C4-2B (cell line): ENCODE data around the gene EYA4.

ENCODE experiments used
- H3K27ac ChIP-seq: fragments of 450-650 bp; 2 replicates; pipeline ENCODE4 v1.5.1; 2017
- ZFX ChIP-seq: fragments of 450-650 bp; IDR thresholded peaks from 2 replicates; pipeline ENCODE4 v1.6.1; 2017
- TF ChIP-seq, protein P1 (sequence below): fragments of 450-650 bp; conservative IDR thresholded peaks from 2 replicates; pipeline ENCODE4 v1.5.1; 2017; ENCODE audit warnings: mild to moderate bottlenecking

EYA4 gene

GRCh38 chr6:133555685-133556084, 314.5 kb downstream of the EYA4 start:
- no peak overlapping the region for H3K27ac ChIP-seq
- TF ChIP-seq ZFX, result no peak
- TF ChIP-seq, protein P1, sequence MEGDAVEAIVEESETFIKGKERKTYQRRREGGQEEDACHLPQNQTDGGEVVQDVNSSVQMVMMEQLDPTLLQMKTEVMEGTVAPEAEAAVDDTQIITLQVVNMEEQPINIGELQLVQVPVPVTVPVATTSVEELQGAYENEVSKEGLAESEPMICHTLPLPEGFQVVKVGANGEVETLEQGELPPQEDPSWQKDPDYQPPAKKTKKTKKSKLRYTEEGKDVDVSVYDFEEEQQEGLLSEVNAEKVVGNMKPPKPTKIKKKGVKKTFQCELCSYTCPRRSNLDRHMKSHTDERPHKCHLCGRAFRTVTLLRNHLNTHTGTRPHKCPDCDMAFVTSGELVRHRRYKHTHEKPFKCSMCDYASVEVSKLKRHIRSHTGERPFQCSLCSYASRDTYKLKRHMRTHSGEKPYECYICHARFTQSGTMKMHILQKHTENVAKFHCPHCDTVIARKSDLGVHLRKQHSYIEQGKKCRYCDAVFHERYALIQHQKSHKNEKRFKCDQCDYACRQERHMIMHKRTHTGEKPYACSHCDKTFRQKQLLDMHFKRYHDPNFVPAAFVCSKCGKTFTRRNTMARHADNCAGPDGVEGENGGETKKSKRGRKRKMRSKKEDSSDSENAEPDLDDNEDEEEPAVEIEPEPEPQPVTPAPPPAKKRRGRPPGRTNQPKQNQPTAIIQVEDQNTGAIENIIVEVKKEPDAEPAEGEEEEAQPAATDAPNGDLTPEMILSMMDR, result no peak

GRCh38 chr6:133559926-133560325, 318.8 kb downstream of the EYA4 start:
- H3K27ac ChIP-seq, result no peak overlapping the region
- TF ChIP-seq, protein P1, result no peak
- no peak for TF ChIP-seq ZFX

GRCh38 chr6:133567636-133568035, 326.5 kb downstream of the EYA4 start:
- H3K27ac ChIP-seq, result no peak overlapping the region
- TF ChIP-seq, protein P1, result no peak
- no peak for TF ChIP-seq ZFX

DNA sequence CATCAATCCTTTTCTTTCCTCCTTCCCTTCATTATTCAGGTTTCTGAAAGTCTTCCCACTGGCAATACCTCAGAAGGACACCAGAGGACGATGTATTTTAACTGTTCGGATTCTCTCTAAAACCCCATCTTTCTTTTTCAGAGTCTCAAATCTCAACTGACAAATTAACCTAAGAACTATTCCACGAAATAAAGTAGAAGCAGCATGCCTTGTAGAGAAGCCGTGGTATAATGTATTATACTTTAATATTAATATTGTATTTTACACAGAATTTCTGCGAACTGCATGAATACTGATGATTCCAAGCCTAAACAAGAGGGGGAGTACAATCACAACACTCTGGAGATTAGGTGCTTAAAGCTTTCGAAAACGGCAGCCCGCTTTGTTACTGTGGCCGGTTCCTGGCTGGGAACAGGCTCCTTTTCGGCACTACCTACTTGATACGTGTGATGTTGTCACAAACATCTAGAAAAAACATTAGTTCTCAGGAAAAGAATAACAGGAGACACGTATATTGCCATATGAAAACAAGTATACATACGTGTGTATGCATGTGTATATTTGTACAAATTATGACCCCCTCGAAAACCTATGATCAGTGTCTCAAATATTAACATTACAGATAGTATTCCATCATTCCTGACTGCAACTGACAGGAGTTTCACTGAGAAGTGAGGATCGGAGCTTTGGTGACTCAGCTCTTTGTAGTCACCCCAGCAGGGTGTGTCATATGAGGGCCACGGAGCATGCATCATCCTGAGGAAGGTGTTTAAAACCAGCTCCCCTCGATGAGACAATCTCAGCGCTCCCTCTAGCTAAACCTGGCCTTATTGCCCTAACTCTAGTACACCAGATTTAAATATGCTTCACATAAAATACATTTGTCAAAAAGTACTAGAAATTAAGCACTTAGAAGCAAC, 328.1 kb downstream of the EYA4 start:
- no peak overlapping the region for H3K27ac ChIP-seq
- TF ChIP-seq, protein P1, result peak; percentile 92
- TF ChIP-seq ZFX, result no peak

GRCh38 chr6:133571681-133572080, 330.5 kb downstream of the EYA4 start:
- H3K27ac ChIP-seq, result no peak overlapping the region
- no peak for TF ChIP-seq ZFX
- TF ChIP-seq, protein P1, result no peak

DNA sequence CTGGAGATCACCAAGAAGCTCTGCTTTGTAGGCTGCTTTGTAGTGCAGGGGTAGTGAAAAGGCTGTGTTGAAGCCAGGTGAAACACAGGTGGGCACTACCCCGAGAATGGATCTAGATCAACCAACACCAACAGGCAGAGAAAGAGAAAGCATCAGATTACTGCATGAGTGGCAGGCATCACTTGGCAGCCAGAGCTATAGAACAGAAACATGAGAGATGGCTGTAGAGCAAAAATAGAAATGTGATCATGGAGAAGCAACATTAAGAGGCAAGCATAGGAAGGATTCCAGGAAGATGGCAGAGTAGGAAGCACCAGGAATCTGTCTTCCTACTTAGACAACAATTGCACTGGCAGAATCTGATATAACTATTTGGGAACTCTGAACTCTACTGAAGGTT, 336.7 kb downstream of the EYA4 start:
- no peak overlapping the region for H3K27ac ChIP-seq
- TF ChIP-seq, protein P1, result no peak
- TF ChIP-seq ZFX, result no peak
